ENCODE measurements around the gene IVL.

IVL gene, protein sequence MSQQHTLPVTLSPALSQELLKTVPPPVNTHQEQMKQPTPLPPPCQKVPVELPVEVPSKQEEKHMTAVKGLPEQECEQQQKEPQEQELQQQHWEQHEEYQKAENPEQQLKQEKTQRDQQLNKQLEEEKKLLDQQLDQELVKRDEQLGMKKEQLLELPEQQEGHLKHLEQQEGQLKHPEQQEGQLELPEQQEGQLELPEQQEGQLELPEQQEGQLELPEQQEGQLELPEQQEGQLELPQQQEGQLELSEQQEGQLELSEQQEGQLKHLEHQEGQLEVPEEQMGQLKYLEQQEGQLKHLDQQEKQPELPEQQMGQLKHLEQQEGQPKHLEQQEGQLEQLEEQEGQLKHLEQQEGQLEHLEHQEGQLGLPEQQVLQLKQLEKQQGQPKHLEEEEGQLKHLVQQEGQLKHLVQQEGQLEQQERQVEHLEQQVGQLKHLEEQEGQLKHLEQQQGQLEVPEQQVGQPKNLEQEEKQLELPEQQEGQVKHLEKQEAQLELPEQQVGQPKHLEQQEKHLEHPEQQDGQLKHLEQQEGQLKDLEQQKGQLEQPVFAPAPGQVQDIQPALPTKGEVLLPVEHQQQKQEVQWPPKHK

DNA sequence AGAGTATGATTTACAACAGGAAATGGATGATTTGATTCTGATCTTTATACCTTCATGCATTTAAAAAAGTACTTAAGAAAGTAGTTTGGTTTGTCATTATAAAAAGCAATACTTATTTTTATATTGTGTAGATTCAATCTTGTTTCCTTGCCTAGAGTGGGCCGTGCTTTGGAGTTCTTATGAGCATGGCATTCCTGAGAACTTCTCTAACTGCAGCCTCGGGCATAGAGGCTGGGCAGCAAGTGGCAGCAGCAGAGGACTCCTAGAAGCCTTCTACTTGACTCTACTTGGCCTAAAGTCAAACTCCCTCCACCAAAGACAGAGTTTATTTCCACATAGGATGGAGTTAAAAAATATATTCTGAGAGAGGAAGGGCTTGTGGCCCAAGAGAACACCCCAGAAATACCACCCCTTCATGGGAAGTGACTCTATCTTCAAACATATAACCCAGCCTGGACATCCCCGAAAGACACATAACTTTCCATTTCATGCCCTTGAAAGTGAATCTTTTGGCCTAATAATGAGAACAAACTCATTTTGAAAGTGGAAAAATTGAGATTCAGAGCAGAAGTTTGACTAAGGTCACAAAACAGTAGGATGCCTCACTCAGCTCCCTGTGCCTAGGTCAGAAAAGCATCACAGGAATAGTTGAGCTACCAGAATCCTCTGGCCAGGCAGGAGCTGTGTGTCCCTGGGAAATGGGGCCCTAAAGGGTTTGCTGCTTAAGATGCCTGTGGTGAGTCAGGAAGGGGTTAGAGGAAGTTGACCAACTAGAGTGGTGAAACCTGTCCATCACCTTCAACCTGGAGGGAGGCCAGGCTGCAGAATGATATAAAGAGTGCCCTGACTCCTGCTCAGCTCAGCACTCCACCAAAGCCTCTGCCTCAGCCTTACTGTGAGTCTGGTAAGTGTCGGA is at the start of gene IVL:
Gene IVL (plus strand): TSS at position 861 of the 916 bp plus-strand sequence. CDS start 1,252 bp downstream, outside the sequence.
- no peak for DNase-seq (ENCODE audit: low read depth in 2 of 2)

DNA sequence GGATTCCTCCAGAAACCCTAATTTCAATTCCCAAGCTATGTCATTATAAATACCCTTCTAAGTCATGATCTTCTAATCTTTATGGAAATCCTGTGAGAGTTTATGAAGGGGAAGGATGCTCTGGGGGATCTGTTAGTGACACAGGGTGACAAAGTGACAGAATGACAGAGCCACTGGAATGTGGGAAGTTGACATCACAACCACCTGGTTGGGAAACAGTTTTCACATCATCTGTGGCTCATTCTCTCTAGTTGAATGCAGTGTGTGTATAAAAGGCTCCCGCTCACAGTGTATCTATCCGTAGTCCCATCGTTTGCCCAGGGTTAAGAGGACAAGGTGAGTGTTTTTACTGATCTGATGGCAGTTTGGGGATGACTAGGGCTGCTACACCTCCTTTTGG is 48.6 kb upstream of the IVL start, which contains the start of gene LCE7A:
Gene LCE7A (plus strand): TSS at position 301 of the 400 bp plus-strand sequence. CDS start 702 bp downstream, outside the sequence.
- DNase-seq (ENCODE audit: low read depth in 2 of 2): no peak

DNA sequence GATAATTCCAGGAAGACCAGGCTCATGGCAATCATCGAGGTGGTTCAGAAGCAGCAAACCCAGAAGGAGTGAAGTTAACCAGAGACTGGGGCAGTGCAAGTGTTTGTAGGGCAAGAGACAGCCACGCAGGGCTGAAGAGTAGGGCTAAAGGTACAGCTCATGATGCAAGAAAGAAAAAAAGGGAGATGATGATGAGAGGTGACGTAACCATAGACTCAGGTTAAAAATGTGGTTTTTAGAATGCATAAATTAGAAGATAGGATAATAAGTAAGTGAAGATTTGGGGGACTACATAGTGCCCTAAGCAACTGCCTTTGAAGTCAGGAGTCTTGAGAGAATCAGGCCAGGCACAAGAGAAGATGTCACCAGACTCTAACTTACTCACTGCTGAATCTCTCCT is 48.2 kb upstream of the IVL start:
- no peak for DNase-seq (ENCODE audit: low read depth in 2 of 2)

DNA sequence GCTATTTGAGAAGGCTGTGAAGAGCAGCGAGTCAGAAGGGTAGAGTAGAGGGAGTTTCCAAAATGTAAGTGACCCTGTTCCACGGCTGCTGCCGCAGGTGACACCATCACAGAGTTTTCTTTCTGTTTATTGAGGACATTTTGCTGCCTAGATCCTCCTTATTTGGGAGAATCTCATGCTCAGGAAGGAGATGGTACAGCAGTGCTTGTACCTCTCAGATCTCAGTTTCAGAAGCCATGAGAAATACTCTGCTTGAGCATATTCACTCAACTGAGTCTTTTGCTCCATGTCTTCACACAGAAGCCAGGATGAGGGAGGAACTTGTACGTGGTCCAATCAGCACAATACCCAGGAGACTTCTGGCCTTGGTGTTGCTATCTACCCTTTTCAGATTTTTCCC is 47.0 kb upstream of the IVL start:
- DNase-seq (ENCODE audit: low read depth in 2 of 2): no peak

DNA sequence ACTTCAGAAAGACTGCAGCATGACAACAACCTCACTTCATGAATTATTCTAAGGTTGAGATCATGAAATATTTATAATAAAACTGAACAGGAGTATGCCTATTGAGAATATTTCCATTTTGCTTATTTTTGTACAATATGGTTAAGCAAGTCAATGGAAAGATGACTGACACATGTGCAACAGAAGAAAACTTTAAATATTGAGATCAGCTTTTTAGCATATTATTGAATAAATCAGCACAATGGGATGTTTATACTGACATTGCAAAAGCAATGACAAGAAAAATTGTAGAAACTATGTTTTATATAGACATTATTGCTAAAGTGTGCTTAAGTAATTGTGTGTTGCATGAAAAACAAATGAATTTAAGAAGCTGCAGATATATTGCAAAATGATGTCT is 43.9 kb upstream of the IVL start:
- DNase-seq (ENCODE audit: low read depth in 2 of 2): no peak

DNA sequence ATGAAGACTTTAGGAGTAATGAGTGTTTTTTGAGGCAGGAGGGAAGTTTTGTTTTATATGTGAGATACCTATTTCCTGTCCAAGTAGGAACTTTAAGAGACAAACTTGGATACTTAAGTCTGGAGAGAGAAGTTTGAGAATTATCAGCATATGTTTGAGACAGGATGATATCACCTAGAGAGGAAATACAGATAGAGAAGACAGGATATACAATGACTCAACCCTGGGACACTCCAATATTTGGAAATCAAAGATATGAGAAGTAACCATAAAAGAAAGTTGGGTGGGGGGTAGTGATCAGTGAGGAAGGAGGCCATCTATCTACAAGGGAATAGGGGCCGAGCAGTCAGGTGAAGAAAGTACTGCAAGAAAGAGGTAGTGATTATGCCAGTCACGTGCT is 42.0 kb upstream of the IVL start:
- no peak for DNase-seq (ENCODE audit: low read depth in 2 of 2)

DNA sequence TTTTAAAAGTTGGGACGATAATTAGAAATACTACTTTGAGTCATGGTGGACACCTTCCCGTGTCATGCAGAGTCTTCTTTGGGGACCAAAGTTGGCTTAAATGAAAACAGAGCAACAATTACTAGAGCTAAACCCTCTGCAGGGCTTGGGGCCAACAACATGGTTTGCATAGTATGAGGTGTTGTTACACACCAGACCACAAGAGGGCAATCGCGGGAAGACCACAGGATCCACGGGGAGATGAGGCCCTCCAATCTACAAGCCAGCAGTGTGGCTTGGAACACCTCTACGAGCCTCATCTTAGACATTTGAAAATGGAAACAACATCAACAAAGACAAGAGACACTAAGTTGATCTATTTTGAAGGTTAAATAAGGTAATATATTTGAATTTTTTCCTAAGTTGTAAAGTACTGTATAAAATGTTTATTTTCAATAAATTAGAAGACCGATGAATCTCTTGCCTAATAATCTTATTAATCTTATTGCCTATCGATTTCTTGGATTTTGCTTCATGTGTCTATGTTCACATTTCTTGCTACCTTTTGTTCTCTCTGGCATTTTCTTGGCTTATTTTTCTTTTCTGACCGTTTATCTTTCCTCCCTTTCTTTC is 38.4 kb upstream of the IVL start:
- DNase-seq (ENCODE audit: low read depth in 2 of 2): peak; percentile 39 to 51

DNA sequence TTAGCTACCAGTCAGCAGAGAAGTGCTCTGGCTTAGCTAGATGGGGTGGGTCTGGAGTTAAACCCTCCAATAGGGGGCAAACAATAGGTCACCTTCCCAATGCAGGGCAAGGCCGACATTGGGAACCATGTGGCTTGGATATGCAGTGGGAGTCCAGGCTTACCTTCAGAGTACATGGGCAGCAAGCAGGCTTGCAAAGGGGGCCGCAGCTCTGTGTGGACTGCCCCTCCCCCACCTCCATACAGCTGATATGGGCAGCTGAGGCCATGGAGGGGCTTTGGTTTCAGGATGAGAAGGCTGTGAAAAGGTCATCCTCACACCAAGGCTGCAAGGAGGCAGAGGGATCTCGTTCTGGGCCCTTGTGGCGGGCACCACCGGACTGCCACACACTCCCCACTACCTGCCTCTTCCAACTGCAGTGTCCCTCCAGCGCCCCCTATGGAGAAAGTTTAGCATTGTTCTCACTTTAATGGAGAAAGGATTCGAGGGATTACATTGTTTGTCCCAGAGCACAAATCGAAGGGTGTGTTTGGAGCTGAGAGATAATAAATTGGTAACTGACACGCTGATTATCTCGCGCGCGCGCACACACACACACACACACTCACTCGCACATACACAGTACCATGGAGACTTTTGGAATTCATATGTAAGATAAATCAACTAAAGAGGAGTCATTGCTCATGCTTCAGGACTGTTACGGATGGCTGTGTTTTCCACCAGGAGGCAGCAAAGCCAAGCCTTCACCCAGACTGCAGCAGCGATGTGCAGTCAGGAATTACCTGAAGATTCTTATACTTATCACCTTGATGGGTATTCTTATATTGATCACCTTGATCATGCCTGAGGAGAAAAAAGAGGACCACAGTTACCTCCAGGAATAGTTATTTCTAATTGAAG is 37.3 kb upstream of the IVL start:
- no peak for DNase-seq (ENCODE audit: low read depth in 2 of 2)

DNA sequence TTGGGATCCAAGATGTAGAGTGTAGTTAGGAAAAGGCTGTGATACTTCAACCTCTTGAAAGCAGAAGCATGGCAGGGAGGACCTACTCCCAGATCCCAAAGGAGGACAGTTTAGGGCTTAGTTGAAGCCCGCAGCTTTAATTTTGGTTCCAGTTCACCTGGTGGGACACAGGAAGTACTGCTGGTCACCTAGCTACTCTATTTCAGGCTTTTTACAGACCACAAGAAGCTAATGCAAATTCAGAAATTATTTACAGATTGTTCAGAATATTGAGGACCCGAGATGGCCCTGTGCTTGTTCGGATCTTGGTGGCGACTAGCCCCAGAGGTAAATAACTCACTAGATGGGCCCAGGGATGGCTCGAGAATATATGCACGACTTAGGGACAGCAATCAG is 36.6 kb upstream of the IVL start:
- no peak for DNase-seq (ENCODE audit: low read depth in 2 of 2)

DNA sequence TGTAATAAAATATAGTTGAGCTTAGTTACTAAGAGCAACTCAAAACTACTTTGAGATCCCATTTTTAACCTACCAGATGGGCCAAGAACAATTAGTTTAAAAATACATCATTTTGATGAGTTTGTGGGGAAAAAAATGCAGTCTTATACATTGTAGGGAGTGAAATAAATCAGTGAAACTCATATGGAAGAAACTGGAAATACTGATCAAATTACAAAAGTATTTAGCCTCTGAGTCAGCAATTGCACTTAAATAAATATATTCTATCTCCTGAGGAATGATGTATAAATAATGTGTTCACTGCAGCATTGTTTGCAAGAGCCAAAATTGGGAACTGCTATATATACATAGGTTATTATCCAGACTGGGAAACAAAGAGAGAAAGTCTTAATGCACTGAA is 34.9 kb upstream of the IVL start:
- no peak for DNase-seq (ENCODE audit: low read depth in 2 of 2)

DNA sequence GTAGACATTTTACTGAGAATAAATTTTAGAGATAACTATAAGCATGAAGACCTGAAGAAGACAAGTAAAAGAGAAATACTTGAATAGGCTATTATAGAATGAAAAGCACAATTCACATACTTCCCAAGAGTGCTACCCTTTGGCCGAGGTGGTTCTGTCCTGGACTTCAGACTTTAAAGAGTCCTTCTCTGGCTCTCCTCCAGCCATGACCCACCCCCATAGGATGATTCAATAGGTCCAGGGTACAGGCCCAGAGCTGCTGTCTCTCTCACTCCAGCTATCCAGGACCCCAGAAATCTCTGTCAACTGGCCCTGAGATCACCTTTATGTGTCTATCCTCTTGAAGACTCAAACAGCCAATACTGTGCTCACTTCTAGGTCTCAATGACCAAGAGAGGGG is 31.5 kb upstream of the IVL start:
- no peak for DNase-seq (ENCODE audit: low read depth in 2 of 2)

DNA sequence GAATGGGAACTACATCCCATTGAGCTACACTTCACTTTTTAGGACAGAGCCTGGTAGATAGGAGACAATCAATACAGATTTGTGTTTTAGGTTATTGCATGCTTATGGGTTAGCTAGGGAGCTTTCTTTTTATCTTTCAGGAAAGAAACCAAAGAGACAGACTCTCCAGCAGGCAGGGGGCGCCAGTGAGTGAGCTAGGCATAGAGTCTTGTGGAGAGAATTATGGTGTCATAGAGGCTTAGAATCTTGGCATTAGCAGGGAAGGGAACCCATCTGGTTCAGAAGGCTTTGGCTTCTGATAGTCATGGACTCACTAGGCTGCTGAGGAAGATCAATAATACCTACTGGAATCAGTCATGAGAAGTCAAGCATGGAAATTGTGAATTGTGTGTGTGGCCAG is 30.3 kb upstream of the IVL start, which contains the start of gene SMCP:
Gene SMCP (plus strand): TSS at position 281 of the 400 bp plus-strand sequence. CDS start 6,101 bp downstream, outside the sequence.
- peak in 1 of 2 donors; percentile 14 for DNase-seq (ENCODE audit: low read depth in 2 of 2)

DNA sequence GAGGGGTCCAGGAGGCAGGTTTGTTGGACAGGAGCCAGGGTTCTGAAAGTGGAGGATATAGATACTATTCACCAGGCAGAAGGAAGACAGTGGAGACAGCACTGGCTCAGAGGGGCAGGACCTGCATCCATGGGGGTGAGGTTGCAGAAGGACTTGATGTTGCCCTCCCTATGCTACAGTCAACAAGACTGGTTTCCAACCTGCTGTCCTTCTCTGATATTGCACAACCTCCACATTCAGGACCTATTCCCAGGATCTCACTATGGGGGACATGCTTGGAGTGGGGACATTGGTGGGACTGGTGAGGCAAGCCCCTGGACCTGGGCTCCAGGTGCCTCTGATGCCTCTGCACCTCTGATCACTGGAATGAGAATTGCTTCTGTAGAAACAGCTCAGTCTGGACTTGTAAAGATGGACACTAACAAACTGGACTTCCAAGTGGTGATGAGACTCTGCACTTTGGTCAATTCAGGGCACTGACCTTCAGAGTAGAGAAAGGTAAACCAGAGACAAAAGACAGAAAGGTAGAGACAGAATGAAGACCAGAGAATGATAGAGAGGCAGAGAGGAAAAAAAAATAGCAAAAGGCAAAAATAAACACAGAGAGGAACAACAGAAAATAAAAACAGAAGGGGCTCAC is 28.7 kb upstream of the IVL start:
- DNase-seq (ENCODE audit: low read depth in 2 of 2): no peak

DNA sequence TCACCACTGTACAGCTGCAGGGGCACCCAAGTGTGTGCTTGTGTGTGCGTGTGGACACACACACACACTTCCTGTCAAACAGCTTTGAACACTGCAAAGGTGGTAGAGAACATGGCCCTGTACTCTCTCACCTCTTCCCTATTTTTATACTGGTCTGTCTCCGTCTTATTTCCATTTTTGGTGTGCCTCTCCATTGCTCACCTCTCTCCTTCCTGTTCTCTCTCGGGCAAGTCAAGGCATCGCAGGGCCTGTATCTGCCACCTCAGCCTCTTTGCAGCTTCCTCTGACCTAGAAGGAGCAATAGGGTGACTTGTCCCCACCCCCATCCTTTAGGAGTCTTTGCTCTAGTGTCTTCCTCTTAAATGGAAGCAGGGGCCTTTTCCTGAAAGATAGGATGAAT is 28.0 kb upstream of the IVL start:
- no peak for DNase-seq (ENCODE audit: low read depth in 2 of 2)

DNA sequence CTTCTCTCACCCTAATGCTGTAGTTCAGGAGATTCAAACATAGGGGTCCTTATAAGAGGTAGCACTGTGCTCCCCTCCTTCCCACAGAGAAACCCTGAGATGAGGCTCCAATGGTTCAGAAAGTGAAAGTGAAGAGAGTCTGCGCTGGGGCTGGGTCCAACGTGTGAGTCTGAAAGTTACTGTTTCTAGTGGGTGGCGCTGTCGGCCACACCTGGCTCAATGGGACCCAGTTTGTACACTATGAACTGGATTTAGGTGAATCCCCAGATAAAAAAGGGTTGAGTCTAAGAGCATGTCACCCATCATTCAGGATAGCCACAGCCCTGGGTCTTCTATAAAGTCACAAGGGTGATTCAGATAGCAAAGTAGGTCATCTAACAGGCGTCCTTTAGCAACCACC is 27.4 kb upstream of the IVL start:
- no peak for DNase-seq (ENCODE audit: low read depth in 2 of 2)

DNA sequence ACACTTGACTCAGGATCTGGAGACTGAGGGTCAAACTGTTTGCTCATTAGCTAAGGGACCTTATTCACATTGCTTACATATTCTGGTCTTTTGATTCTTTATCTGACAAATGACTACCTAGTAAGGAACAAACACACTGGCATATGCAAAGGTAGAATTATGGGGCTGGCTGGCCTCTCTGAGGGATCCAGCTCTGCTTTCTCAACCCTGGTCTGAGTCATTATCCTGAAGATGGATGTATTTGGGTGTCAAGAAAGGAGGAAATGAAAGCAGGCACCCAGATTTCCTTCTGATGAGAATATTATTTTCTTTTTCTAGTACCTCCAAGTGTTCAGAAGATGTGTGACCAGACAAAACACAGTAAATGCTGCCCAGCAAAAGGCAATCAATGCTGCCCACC is 24.3 kb upstream of the IVL start:
- no peak for DNase-seq (ENCODE audit: low read depth in 2 of 2)

DNA sequence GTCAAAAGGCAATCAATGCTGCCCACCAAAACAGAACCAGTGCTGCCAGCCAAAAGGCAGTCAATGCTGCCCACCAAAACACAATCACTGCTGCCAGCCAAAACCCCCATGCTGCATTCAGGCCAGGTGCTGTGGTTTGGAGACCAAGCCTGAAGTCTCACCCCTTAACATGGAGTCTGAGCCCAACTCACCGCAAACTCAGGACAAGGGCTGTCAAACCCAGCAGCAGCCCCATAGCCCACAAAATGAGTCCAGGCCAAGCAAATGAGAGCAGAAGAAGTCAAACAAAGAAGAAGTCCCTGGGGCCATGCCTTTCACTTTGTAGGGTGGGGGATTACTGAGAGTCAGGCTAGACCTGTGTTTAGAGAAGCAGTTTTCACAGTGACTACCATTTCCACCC is 23.8 kb upstream of the IVL start:
- no peak for DNase-seq (ENCODE audit: low read depth in 2 of 2)

DNA sequence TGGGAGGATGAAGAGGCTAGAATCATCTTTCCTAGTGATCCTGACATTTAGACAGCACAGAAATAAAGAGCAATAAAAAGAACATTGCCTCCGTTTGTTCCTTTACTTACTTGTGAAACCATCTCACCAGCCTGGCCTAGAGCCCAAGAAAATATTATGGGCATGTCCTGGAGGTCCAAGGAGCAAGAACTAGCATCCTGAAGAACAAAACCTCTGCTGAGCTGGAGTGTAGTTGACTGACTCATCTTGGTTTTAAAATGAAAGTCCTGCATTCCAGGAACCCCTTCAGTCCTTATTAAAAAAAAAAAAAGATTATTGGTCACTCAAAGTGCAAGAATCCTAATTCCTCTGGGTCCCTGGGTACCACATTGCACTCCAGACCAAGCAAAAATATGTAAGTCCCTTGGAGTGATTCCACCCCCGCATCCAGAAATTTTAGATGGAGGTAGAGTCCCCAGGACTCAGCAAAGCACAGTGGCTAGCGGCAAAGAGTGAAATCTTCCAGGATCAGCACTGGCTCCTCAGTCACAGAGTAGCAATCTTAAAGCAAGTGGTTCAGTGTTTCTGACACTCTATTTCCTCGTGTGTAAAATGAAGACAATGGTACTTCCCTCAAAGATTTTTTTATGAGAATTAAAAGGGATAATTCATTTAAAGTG is 23.3 kb upstream of the IVL start:
- DNase-seq (ENCODE audit: low read depth in 2 of 2): no peak

DNA sequence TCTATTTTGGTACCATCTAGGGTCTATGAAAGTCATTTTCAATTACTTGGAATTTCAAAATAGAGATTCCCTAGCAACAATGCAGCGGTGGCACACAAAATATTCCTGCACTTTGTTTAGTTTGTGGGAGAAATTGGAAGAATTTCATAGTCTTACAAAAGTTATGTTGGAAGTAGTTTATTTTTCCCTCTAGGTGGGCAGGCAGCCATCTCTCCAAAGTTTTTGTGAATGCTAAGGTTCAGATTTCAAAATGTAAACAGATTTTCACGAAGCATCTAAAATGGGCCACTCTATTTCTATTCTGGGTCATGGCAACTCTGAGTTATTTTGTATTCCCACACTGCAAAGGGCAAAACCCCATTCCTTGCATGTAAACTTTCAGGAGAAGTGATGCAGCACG is 22.3 kb upstream of the IVL start:
- no peak for DNase-seq (ENCODE audit: low read depth in 2 of 2)
